Body of pancreas (tissue), 4 donors: ENCODE data around the gene CNIH2. TPM values are rescaled to one million over a fixed set of nuclear protein-coding genes. Genes with fewer than 3 reads are reported as not detected.

Experiments
- ATAC-seq: fragments of 150-250 bp; one replicate; pipeline ENCODE4 v1.9.1; 2016
- DNase-seq, 4 donors: peaks; one replicate each; pipeline ENCODE4 v3.0.0-alpha.2; 2019
- H3K27ac ChIP-seq, 4 donors: fragments of 200-600 bp; sonication (generic); 1 replicate in 3 of 4; 2 replicates in 1 of 4; pipeline versions ENCODE4 v1.5.1 to v1.6.1; 2016 to 2019; ENCODE audit warnings: mild to moderate bottlenecking in 1 of 4, mixed read lengths in 1 of 4, moderate library complexity in 1 of 4
- H3K27me3 ChIP-seq, 2 donors: fragments of 200-600 bp; sonication (generic); one replicate each; pipeline ENCODE4 v1.6.0; 2016; ENCODE audit warnings: mild to moderate bottlenecking in 1 of 2
- H3K36me3 ChIP-seq, 2 donors: fragments of 200-600 bp; sonication (generic); replicated peaks in 1 of 2; 2 replicates each; pipeline ENCODE4 v1.5.1; 2016; ENCODE audit warnings: low read depth in 2 of 2; ENCODE audit not compliant: insufficient read depth in 1 of 2
- H3K4me1 ChIP-seq: fragments of 200-600 bp; sonication (generic); one replicate; pipeline ENCODE4 v1.6.0; 2016
- H3K4me3 ChIP-seq, 2 donors: fragments of 200-600 bp; sonication (generic); 1 replicate in 1 of 2; 2 replicates in 1 of 2; pipeline ENCODE4 v1.5.1; 2016 to 2019
- H3K9me3 ChIP-seq, 3 donors: fragments of 200-600 bp; sonication (generic); 1 replicate in 2 of 3; 2 replicates in 1 of 3; pipeline ENCODE4 v1.5.1; 2016
- CTCF ChIP-seq, 7 experiments: fragments of 450-650 bp in 4 of 7; fragments of 200-600 bp in 3 of 7; sonication (generic) in 3 of 7; IDR thresholded peaks; one replicate each; pipeline ENCODE4 v1.5.1; 2016 to 2019; ENCODE audit warnings: antibody characterized with exemption in 7 of 7
- POLR2A ChIP-seq, 3 donors: fragments of 450-650 bp; IDR thresholded peaks; one replicate each; pipeline ENCODE4 v1.6.1; 2016; ENCODE audit warnings: antibody characterized with exemption in 3 of 3, mild to moderate bottlenecking in 2 of 3
- WGBS, 2 donors: methylation state at CpG; one replicate each; pipeline ENCODE4 v1.1.5; 2017; 5-methylcytosine and 5-hydroxymethylcytosine counted together
- intact Hi-C: fragments of 100-400 bp; cut with DNase I; formaldehyde crosslinking; loops from one replicate; pipeline ENCODE4 v1.15.1; 2023
- total RNA-seq, 2 donors: library from RNA; depleted of rRNA; stranded (reverse); fragments of >200 nt; gene quantifications; one replicate each; pipeline ENCODE4 v1.1.0, GENCODE V29; 2016

The CNIH2 gene
- total RNA-seq, 2 donors from 2014 or later, result 3.6 to 4.6 TPM

- H3K27ac ChIP-seq, result peak overlapping the region; percentile 70 to 92 (median 78)
- ATAC-seq, result peak; percentile 80
- peak overlapping the region in 1 of 2 donors; percentile 27 for H3K4me3 ChIP-seq
- H3K9me3 ChIP-seq, result no peaks in the 10 kb centered on the region
- peak; percentile 98 to 100 (median 98) for DNase-seq
- TF ChIP-seq CTCF (IDR thresholded peaks at IDR 0.05), result peak in 1 of 7 experiments; percentile 10
- TF ChIP-seq POLR2A (IDR thresholded peaks at IDR 0.05), result peak in 2 of 3 donors; percentile 48 to 64
- no peaks in the 10 kb centered on the region for H3K36me3 ChIP-seq
- 4 to 11% methylated on average over 30 to 52 of the region's 52 CpGs for WGBS, 2 donors
- peaks cover 22% of the 10 kb centered on the region for H3K4me1 ChIP-seq
- intact Hi-C loops, result no loop called here
- no peaks in the 10 kb centered on the region for H3K27me3 ChIP-seq
These were observed 34.8 kb downstream of the CNIH2 start for GRCh38 chr11:66312549-66313320.

- DNase-seq (peak in 1 of 4 donors; percentile 34), ATAC-seq (no peak)
- WGBS, 2 donors, result 59 to 61% methylated on average over 23 to 31 of the region's 38 CpGs
- Histone ChIP-seq H3K4me3 (no peak overlapping the region), H3K36me3 (no peaks in the 10 kb centered on the region), H3K27ac (peak overlapping the region; percentile 70 to 92 (median 78)), H3K4me1 (peaks cover 26% of the 10 kb centered on the region), H3K27me3 (no peaks in the 10 kb centered on the region), H3K9me3 (no peaks in the 10 kb centered on the region)
- TF ChIP-seq POLR2A (IDR thresholded peaks at IDR 0.05) (no peak), CTCF (IDR thresholded peaks at IDR 0.05) (no peak)
- intact Hi-C loops, result no loop called here
These were observed 35.6 kb downstream of the CNIH2 start for GRCh38 chr11:66313321-66314185.

- peaks cover 26% of the 10 kb centered on the region for H3K4me1 ChIP-seq
- H3K27me3 ChIP-seq, result no peaks in the 10 kb centered on the region
- no peaks in the 10 kb centered on the region for H3K9me3 ChIP-seq
- no peak for TF ChIP-seq POLR2A (IDR thresholded peaks at IDR 0.05)
- no peak for TF ChIP-seq CTCF (IDR thresholded peaks at IDR 0.05)
- WGBS, 2 donors, result 90 to 100% methylated on average over 1 of the region's 1 CpG
- ATAC-seq (no peak), DNase-seq (no peak)
- no peaks in the 10 kb centered on the region for H3K36me3 ChIP-seq
- intact Hi-C loops, result no loop called here
- no peak overlapping the region for H3K4me3 ChIP-seq
- H3K27ac ChIP-seq, result peak overlapping the region in 2 of 4 donors; percentile 6 to 92
These were observed 36.2 kb downstream of the CNIH2 start for GRCh38 chr11:66314186-66314501.

- Histone ChIP-seq H3K27ac (peak overlapping the region in 1 of 4 donors; percentile 6), H3K9me3 (no peaks in the 10 kb centered on the region), H3K36me3 (no peaks in the 10 kb centered on the region), H3K4me3 (no peak overlapping the region), H3K27me3 (no peaks in the 10 kb centered on the region), H3K4me1 (peaks cover 25% of the 10 kb centered on the region)
- no peak for DNase-seq
- no peak for ATAC-seq
- no peak for TF ChIP-seq POLR2A (IDR thresholded peaks at IDR 0.05)
- no peak for TF ChIP-seq CTCF (IDR thresholded peaks at IDR 0.05)
- intact Hi-C loops, result no loop called here
- WGBS, 2 donors, result 72 to 82% methylated on average over 14 to 17 of the region's 17 CpGs
These were observed 36.9 kb downstream of the CNIH2 start for GRCh38 chr11:66314561-66315497.
